IPS DF 4.7 (cell line): ENCODE measurements around the gene COL6A3.
"Not testable (repeated sequence)": the region's sequence is repeated elsewhere in the genome, so short reads cannot be mapped to it uniquely, and the experiment has no call there.

Experiments used
- DNase-seq: peaks from one replicate; pipeline ENCODE4 v3.0.0-alpha.2; 2013; ENCODE audit warnings: low spot score; ENCODE audit errors: extremely low read depth

The COL6A3 gene

DNA sequence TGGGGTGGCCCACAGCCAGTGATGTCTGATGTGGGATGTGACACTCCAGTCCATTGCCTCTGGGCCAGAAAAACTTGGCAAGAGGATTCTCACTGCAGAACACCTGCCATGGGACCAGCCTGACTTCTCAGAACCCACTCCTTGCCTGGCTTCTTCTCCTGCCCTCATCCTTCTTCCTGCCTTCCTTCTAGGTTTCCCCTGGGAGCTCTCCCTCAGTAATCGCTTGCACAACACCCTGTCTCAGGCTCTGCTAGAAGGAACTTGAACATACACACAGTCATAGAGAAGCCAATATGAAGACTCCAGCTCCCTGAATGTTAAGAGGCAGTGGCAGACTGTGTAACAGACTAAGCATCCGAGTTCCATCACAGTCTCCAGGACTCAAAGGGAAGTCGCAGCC is 4.3 kb upstream of the COL6A3 start:
- no peak for DNase-seq

DNA sequence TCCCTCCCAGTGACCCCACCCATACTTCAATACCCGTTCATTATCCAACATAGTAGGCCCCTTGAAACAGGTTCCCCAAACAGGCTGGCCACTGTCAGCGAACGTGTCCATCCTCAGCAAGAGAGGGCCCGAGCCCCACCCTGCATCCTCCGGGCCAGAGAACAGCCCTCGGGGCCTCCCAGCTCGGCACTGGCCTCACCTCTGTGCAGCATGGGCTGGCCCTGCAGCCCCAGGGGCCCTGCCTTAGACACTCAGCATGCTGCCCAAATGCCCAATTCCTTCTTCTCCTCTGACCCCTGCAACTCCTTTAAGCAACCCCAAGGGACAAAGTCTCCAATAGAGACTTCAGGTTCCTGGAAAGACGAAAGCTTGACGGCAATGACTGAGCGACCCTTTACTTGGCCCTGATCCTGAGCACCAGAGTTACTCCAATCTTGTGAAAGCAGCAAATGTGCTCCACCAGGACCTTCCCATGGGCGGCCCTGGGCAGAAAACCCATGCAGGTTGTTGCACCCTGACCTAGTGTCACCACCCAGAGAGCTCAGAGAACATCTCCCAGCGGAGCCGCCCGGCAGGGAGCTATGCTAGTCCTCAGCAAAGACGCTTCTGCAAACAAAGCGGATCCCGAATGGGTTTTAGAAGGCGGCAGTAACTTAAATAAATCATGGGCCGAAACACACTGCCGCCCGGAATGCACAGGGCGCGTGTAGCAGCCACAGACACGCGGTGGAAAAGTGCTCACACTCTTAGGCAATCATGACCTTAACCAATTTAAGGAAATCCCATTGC is 782 bp downstream of the COL6A3 start:
- DNase-seq, result no peak

DNA sequence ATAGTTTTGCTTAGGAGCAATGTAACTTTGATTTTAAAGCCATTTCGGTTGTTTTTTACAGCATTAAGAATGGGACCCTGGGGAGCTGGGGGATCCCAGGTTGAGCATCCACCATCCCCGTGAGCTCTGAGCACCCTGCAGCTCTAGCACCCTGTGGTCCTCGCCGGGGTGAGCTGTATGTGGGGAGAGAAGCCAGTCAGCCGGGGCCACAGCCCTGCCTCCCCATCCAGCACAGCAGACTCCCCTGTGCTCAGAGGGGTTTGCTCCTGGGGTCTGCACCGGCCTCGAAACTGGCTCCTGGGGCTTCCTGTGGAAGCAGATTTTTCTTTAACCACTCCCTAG is 1.3 kb downstream of the COL6A3 start:
- DNase-seq, result no peak

DNA sequence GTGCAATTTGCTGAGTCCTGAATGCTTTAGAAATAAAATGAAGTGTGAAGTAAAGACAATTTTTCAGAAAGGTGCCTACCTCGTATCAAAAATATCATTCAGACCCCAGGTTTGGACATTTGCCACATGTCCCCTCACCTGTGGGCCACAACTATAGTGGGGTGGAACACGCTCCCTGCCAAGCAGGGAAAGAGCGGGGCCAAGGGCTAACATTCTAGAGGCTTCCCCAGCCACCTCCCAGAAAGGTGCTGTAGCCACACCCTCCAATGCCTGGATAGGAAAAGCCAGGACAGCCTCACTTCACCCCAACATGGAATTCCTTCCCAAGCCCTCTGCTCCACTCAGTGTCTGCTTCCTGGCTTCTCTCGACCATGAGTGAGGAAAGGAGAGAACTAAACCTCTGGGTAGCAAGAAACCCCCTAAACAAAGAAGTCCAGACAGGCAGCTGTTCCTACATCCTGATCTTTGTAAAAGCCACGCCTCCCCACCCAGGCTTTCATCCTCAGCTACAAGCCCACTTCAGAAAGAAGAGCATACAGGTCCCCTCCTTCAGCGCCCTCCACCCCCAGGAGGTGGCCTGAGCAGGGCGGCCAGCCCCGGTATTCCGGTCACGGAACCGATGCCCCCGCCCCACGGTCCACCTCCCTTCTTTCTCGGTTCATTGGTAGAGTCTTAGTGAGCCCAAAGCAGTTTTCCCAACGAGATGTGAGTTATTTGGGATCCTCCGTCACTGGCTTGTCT is 2.1 kb downstream of the COL6A3 start:
- no peak for DNase-seq

DNA sequence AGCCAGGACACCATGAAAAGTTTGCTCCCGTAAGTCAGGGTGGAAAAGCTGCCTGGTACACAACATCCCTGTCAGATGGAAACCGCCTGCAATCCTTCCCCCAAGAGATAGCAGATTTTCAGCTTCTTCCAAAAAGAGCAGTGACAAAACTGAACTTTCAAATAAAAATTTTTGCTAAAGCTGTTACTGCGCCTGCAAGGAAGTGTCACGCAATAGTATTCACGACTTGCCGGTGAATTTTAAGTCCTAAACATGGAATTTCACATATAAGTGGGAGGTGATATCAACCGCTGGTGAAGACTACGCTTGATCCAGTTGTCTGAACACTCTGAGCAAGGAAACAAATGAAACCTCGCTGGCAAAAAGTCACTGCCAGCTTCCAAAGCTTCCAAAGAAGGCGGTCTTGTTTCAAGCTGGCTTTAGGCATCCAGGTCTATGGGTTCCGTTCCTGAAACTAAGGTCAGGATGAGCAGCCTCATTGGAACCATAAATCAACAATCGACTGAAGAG is 2.8 kb downstream of the COL6A3 start:
- DNase-seq, result no peak

DNA sequence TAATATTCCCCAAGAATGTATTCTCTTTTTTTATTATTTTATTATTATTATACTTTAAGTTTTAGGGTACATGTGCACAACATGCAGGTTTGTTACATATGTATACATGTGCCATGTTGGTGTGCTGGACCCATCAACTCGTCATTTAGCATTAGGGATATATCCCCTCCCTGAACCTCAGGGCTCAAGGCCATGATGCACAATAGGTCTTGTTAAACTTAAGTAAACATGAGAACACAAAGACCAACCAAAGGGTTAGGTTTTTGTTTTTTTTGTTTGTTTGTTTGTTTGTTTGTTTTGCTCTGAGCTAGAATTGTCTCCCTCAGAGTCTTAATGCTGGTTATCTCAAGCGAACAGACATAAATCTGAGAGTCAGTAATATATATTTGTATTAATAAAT is 4.7 kb downstream of the COL6A3 start:
- not testable (repeated sequence) for DNase-seq

DNA sequence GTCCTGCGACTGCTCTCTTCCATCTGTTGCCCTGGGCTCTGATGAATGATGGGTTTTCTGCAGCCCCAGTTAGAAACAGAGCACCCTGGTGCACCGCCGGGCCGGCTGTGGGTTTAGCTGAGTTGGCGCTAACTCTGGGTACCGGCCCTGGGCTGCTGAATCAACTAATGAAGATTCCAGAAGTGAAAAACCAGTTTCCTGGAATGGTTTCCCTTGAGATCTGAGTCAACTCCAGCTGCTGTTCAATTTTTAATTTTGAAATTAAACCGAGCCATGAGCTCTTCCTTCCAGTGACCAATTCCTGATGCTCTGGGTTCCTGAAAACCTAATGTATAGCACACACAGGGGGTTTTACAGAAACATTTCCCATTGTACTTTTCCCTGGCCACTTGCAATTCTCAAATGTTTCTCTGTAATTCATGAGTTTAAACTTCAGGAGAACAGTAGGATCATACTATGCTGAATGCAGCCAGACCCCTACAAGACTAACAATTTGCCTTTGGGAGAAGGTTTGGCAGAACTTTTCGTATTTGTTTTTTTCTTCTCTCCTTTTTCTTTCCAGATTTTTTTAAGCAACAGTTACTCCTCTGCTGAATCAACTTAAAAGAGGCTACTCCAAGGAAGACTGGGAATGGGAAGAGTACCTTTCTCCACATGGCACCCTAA is 5.5 kb downstream of the COL6A3 start:
- DNase-seq, result no peak

DNA sequence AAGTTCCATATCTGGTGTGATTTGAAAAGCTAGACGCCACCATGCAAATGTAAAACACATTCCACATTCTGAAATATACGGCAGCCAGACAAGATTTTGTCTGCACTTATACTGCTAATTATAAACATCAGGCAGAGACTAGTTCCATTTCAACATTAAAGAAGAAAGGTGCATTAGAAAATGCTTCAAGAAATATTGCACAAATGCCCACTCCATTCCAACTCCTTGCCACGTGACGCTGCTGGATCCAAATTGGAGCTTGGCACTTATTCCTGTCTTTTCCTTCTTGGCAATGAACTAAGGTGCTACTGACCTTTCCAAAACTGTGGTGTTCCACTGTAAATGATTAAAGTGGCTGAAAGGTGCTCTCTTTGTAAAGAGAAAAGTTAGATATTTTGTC is 6.3 kb downstream of the COL6A3 start:
- no peak for DNase-seq

DNA sequence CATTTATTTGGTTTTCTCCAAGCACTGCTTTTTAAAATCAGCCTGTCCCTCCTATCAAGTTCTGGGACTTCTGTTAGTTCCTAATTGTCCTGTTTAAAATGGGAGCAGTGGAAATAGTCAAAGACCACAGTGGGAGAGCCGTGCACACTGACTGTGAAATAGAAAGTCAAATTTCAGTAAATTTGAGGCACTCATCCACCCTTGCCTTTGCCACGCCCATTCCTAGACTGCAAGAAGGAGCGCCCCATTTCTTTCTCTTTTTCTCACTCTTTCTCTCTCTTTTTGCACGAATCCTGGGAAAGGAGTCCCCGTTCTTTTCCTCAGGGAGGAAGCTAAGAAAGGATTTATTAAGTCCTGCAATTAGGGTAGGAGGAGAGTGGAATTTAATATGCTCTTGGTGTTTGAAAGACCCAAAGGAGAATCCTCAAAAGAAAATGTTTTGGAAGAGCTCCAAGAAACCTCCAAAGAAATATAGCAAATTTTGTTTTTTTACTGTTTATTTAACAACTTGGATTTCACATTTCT is 7.5 kb downstream of the COL6A3 start:
- DNase-seq, result no peak

DNA sequence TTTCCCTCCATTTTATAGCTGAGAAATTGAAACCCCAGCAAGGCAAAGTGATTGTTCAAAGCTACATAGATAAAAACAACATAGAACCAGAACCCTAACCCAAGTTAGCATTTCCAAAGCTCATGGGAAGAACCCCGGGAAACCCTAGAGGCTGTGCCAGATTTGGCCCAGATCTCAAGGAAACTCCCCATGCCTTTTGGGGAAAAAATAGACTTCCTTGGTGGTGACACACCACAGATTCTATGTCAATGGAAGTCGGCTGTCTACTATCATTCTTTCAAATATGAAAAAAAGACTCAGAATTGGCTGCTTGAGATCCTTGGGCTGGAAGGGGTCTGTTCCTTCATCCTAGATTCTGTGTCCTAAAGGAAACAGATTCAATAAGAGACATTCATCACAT is 8.4 kb downstream of the COL6A3 start:
- no peak for DNase-seq

DNA sequence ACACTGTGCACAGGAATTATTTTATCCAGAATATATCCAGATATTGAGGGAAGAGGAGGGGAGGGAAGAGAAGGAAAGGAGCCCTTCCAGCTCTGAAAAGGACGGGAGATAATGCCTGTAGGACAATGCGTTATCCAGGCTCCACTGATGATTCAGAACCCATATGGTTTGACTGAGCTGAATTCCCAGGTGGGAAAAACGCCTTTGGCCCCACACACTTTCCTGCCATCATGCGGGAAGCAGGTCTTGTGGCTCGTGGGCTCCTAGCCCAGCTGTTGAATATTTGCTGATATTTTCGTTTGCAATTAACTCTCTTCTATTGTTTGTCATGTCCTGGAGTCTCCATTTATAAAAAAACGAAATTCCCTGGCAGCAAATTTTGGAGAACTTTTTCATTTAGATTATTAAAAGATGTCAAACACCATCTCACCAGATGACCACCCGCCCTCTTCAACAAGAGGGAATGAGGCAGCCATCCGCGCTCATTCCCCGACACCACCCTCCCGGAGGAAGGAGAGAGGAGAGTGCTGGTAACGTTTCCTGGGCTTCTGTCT is 8.9 kb downstream of the COL6A3 start:
- DNase-seq, result no peak

DNA sequence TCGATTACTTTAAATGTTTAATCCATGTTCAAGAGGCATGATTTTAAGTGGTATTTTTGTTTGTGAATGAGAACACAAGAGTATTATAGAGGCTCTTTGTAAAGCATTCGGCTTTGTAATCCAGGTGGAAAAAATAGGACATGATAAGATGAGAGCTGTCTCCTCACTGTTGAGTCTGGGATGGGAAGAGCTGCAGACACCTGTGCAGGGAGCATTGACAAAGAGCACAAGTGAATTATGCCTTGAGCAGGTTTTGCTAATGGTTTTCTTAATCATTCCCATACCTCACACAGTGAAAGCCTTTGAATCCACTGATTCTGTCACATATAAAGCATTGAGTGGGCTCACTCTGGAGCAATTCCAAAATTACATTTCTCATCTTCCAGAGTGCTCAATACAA is 9.6 kb downstream of the COL6A3 start:
- no peak for DNase-seq

DNA sequence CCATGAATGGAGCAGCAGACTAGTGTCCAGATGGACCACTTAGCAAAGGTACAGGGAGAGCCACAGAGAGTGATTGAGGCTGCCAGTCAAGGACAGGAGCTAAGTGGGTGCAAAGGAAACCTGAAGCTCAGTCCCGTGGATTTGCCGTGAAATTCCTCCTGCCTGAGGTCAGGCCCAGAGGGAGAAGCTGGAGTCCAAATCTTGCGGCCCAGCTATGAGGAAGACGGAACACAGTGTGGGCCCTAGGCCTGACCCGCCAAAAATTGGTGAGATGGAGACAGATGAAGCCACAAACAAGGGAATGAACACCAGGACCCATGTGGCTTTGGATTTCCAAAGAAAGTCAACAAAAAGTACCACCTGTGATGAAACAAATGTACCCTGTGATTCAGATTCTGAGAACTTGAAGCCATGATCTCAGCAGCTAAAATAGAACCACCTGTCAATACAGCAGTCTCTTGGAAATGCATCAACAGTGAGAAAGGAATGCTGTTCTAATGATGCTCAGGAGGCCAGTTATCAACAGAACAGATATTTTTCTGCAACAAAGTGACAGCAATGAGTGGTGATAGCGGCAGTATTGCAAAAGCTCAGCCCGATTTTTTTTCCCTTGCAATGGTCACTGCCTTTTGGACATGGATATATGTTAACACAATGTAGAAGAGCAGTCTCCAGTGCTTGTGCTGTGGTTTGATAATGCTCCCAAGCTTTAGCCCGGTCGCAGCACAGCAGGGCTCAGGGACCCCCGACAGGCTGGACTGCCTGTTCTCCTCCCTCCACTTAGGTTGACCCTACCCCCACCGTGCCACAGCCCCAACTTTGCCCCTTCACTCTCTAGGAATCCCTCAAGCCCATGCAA is 10.7 kb downstream of the COL6A3 start:
- no peak for DNase-seq

DNA sequence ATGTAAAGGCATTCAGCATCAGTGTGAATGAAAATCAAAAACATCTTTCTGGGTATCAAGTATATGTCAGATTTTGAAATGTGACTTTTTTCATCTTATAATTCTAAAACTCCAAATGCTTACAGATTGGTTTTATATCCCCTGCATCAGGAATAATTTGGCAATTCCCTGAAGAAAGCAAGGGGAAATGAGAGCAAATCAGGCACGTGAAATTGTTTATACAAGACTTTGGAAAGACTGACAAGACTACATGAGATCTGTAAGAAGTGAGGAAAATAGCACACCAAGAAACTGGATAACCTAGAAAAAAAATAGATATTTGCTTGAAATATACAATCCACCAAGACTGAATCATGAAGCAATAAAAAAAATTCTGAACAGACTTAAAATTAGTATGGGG is 13.8 kb downstream of the COL6A3 start:
- no peak for DNase-seq

DNA sequence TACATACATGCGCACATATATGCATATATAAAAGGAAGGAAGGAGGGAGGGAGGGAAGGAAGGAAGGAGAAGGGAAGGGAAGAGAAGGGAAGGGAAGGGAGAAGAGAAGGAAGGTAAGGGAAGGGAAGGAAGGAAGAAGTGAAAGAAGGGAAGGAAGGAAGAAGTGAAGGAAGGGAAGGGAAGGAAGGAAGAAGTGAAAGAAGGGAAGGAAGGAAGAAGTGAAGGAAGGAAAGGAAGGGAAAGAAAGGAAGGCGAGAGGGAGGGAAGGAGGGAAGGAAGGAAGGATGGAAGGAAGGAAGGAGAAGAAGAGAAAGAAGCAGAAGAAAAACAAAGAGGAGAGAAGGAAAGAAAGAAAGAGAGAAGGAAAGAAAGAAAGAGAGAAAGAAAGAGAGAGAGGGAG is 16.9 kb downstream of the COL6A3 start:
- DNase-seq, result no peak

DNA sequence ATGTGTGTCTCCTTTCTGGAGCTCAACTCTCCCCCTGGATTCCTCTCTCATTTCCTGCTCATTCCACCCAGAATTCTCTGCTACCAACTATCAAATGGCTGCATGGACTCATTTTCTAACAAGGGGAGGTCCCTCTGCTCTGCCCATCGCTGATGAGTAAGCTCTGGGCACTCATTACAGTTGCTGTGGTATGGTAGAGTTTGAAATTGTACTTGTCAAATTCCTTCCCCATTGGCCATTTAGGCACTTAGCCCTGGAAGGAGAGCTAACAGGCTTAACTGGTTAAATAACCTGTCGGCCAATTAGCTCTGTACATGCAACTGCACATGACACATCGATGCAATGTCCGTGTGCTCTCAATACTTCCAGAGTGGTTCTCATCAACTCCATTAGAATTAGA is 20.4 kb downstream of the COL6A3 start:
- DNase-seq, result no peak

DNA sequence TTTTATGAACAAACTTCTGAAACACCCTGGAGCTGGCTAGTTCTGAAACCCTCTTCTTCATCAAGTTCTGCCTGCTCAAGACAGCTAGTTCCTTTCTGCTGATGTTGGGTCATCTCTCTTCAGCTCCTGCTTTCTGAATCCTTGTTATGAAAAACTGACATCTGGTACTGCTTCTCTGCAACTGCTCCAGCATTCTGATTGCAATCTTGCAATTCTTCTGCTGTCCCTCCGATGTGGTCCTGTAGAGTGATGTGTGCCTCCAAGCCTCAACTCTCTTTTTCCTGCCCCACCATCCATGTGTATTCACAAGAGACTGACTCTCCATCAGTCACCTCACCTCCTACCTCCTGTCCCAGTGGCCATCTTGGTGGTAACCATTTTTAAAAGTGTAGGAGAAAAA is 21.8 kb downstream of the COL6A3 start:
- DNase-seq, result no peak

DNA sequence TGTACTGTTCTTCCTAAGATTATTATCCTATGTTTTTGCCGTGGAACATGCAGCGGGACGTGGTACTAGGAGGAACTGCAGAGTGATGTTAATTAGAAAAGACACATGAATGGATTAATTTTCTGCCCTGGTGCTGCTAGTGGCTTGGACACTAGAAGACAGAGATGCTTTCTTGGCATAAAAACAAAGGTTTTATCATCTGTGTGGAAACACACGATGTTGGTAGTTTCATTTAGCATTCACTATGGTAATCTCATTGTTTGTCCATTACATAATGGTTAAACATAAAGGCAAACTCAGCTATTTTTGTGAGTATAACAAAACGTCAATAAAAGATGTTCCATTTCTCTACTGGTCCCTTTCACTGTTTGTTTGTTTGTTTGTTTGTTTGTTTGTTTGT is 22.8 kb downstream of the COL6A3 start:
- DNase-seq, result no peak

DNA sequence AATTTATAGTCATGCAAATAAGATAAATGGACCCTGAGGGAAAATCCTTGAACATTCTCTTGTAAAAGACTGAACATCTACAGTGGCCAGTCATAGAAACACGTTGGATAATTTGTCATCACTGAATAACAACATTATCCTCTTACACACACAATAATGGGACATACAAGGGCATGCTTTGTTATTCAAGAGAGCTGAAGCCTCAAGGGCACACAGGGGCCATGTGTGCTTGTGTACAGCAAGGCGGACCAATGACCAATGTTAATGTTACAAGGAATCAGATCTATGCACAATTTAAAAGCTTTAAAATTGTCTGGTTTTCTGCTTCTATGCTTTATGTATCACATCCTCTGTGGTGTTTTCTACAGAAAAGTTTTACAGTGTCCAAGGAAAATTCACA is 23.7 kb downstream of the COL6A3 start:
- no peak for DNase-seq

DNA sequence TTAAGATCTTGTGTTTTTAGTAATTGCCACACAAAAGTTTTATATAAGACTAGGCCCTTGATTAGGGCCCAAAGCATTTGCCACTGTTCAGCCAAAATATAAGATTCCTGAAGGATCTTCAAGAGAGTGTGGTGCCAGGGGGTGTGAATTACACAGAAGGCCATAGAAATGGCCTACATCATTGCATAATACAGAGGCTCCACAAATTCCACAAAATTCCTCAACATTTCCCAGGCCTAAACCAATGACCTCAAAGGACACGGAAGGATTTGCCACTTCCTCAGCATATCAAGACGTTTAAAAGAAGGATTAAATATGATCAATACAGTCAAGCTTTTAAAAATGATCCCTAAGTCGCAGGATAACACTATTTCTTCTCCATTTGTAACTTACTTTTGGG is 24.1 kb downstream of the COL6A3 start:
- DNase-seq, result no peak

DNA sequence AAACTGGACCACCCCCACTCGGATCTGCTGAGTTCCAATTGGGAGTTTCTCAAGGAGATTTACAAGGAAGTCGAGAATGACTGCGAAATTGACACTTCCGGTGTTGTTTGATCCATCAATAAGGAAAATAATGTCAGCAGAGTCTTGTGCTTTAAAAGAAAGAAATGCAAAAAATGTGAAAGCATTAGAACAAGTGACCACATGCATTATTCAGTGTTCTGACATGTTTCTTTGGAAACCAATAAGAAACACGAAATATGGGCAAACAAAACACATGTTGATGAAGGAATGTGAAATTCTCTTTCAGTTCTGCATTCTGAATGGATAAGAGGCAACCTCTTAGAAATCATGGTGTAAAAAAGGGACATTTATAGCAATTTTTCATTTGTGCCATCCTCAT is 25.9 kb downstream of the COL6A3 start:
- DNase-seq, result no peak
